SK-N-MC (cell line): Measurements from ENCODE around the gene NUP214.

Source experiments
- EZH2 ChIP-seq: fragments of 200-600 bp; sonication (generic); IDR thresholded peaks from one replicate; pipeline ENCODE4 v1.6.1; 2017; ENCODE audit warnings: antibody characterized with exemption
- POLR2AphosphoS5 ChIP-seq: IDR thresholded peaks from 2 replicates; pipeline ENCODE4 v1.6.1; 2012; ENCODE audit warnings: mild to moderate bottlenecking, low read depth, low read length, borderline replicate concordance

DNA sequence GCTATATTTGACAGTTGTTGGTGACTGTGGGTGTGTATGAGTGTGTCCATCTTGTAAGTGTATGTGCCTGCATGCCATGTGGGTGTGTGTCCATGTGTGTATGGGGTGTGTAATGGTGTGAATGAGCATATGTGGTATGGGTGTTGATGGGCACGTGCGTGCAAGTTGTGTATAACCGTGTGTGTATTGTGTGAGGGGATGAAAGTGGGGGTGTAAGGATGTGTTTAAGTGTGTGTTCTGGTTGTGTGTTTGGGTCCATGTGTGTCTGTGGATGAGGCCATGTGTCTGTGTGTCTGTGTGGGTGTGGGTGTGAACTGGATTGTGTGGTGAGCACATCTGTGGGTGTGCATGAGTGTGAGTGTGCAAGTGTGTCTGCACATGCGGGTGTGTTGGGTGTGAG lies 156.8 kb downstream of the NUP214 start:
- no peak for TF ChIP-seq POLR2AphosphoS5
- no peak for TF ChIP-seq EZH2
